Progenitor cell of endocrine pancreas (in vitro differentiated cells): ENCODE data around the gene CUL5. TPM values are rescaled to one million over a fixed set of nuclear protein-coding genes. Genes with fewer than 3 reads are reported as not detected.
A peak's percentile ranks its signal among the peaks of the same experiment; 100 is the strongest.

Experiments used
- DNase-seq: peaks from one replicate; pipeline ENCODE4 v3.0.0; 2021; ENCODE audit warnings: low spot score; ENCODE audit not compliant: unreplicated experiment
- H3K27ac Mint-ChIP-seq: 2 replicates; pipeline ENCODE4 v1.8.0; 2021; ENCODE audit warnings: mild to moderate bottlenecking, moderate library complexity, mixed read lengths
- H3K27me3 Mint-ChIP-seq: 2 replicates; pipeline ENCODE4 v1.8.0; 2021; ENCODE audit warnings: mixed read lengths
- H3K36me3 Mint-ChIP-seq: 2 replicates; pipeline ENCODE4 v1.8.0; 2022; ENCODE audit warnings: mixed read lengths; ENCODE audit not compliant: insufficient read depth
- H3K4me1 Mint-ChIP-seq: 2 replicates; pipeline ENCODE4 v1.8.0; 2021; ENCODE audit warnings: low read depth, mixed read lengths
- H3K4me3 Mint-ChIP-seq: 2 replicates; pipeline ENCODE4 v1.8.0; 2021; ENCODE audit warnings: low read depth, mild to moderate bottlenecking, moderate library complexity, mixed read lengths
- H3K9me3 Mint-ChIP-seq: 2 replicates; pipeline ENCODE4 v1.8.0; 2021; ENCODE audit warnings: low read depth, mixed read lengths
- CTCF ChIP-seq: fragments of 200-600 bp; sonication (generic); IDR thresholded peaks from one replicate; pipeline ENCODE4 v1.5.0; 2021; ENCODE audit warnings: antibody characterized with exemption, mild to moderate bottlenecking; ENCODE audit not compliant: unreplicated experiment
- total RNA-seq: library from RNA; stranded (reverse); gene quantifications from 2 replicates; pipeline ENCODE4 v1.2.1, GENCODE V29; 2021

Gene CUL5
- total RNA-seq, 1 donor from 2014 or later: 37.9 TPM

DNA sequence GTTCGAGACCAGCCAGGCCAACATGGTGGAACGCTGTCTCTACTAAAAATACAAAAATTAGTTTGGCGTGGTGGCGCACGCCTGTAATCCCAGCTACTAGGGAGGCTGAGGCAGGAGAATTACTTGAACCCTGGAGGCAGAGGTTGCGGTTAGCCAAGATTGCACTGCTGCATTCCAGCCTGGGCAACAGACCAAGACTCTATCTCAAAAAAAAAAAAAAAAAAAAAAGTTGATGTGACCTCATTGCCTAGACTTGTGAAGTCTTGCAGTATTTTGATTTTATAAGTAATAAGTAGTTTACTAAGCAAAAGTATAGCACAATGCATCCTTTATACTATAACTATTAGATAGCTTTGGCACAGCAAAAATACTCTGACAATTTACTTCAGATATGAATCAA lies 9.9 kb upstream of the CUL5 start:
- Mint-ChIP-seq H3K4me1 (no peaks in the 10 kb centered on the region), H3K27ac (no peak overlapping the region), H3K9me3 (no peaks in the 10 kb centered on the region), H3K4me3 (no peak overlapping the region), H3K36me3 (no peaks in the 10 kb centered on the region), H3K27me3 (peaks cover 4% of the 10 kb centered on the region)
- no peak for TF ChIP-seq CTCF
- DNase-seq: no peak

DNA sequence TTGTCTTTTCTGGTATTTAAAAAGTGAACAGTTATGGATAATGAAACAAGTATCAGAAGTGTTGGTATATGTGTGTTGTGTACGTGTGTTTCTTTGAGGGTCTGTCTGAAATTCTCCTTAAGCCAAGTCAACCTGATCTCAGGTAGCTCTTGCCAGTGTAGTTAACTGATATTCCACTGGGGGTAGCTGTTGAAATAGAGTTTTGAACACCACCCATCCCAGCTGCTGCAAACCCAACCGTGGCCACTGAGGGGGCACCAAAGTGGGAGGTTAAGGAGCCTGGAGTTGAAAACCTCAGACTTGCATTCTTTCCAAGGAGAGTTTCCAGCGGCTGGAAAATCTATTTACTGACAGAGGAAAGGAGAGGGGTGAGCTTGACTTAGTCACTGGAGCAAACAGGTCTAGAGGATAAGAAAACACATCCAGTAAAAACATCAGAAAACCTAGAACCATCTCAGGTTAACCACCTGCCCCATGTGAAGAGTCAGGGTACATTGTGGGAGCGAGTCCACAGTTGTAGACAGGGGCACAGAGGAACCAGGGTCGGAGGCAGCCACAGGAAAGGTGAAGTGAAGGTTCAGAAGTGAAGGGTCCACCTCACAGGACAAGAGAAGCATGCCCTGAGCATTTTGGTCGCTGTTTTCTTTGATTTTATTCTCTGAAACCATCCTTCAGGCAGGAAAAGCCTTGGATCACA lies 8.8 kb upstream of the CUL5 start:
- H3K27me3 Mint-ChIP-seq: peaks cover 4% of the 10 kb centered on the region
- H3K27ac Mint-ChIP-seq: peak overlapping the region; percentile 65
- no peaks in the 10 kb centered on the region for H3K9me3 Mint-ChIP-seq
- DNase-seq: peak; percentile 30
- no peak overlapping the region for H3K4me3 Mint-ChIP-seq
- no peaks in the 10 kb centered on the region for H3K4me1 Mint-ChIP-seq
- no peaks in the 10 kb centered on the region for H3K36me3 Mint-ChIP-seq
- TF ChIP-seq CTCF: peak; percentile 57

DNA sequence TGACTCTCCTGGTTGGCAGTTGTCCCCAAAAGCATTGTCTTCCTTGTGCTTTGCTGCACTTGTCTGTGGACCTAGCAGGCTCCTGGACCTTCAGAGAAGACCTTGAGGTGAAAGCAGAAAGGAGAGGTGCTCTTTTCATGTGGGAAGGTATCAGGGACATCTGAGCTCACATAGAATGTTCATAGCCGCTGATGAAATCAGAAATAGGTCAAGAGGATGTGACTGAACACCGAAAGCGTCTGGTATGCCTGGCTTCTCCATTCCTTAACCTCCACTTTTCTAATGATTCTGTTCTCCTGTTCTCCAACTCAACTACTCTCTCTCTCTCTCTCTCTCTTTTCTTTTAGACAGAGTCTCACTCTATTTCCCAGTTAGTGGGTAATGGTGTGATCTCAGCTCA lies 6.2 kb upstream of the CUL5 start:
- no peak overlapping the region for H3K27ac Mint-ChIP-seq
- TF ChIP-seq CTCF: no peak
- no peaks in the 10 kb centered on the region for H3K36me3 Mint-ChIP-seq
- DNase-seq: no peak
- no peak overlapping the region for H3K4me3 Mint-ChIP-seq
- H3K9me3 Mint-ChIP-seq: no peaks in the 10 kb centered on the region
- peaks cover 4% of the 10 kb centered on the region for H3K27me3 Mint-ChIP-seq
- no peaks in the 10 kb centered on the region for H3K4me1 Mint-ChIP-seq

DNA sequence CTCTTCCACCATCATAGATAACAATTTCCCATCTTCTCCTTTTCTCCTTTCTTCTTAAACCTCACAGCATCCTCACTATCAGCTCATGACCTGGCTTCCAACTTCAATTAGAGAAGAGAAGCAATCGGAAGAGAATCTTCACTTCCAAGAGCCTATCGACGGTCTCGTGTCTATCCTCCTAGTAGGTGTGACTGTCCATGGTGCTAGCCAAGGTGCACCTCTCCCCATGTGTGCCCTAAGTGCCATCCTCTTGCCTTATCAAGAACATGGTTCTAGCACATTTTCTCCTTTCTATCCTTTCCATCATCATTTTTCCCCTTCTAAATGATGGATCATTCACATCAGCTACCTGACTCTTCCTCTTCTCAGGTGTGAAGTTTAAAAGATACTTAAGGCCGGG lies 5.1 kb upstream of the CUL5 start:
- H3K4me1 Mint-ChIP-seq: no peaks in the 10 kb centered on the region
- H3K27me3 Mint-ChIP-seq: peaks cover 4% of the 10 kb centered on the region
- no peak for DNase-seq
- H3K27ac Mint-ChIP-seq: no peak overlapping the region
- H3K36me3 Mint-ChIP-seq: no peaks in the 10 kb centered on the region
- no peak for TF ChIP-seq CTCF
- H3K4me3 Mint-ChIP-seq: no peak overlapping the region
- H3K9me3 Mint-ChIP-seq: no peaks in the 10 kb centered on the region

DNA sequence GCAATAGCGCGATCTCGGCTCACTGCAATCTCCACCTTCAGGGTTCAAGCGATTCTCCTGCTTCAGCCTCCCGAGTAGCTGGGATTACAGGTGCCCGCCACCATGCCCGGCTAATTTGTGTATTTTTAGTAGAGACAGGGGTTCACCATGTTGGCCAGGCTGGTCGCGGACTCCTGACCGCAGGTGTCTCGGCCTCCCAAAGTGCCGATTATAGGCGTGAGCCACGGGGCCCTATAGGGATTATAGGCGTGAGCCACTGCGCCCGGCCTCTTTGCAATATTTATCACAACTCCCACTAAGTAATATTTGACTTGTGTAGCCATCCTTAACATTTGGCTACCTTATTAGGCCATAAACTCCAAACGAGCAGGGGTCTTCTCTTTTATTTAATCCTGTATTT lies 879 bp upstream of the CUL5 start:
- Mint-ChIP-seq H3K36me3 (no peaks in the 10 kb centered on the region), H3K9me3 (no peaks in the 10 kb centered on the region), H3K27me3 (peaks cover 4% of the 10 kb centered on the region), H3K4me3 (no peak overlapping the region), H3K27ac (no peak overlapping the region), H3K4me1 (peaks cover 12% of the 10 kb centered on the region)
- TF ChIP-seq CTCF: no peak
- no peak for DNase-seq
